ENCODE measurements around the gene TNNT2. TPM values are rescaled to one million over a fixed set of nuclear protein-coding genes. Genes with fewer than 3 reads are reported as not detected.

The TNNT2 gene
- total and polyA plus RNA-seq, 2 donors from 2014 or later, result 2.1 to 117 TPM

GRCh38 chr1:201317551-201317950 lies 59.9 kb downstream of the TNNT2 start:
- Histone ChIP-seq H3K4me3 (ENCODE audit: low read length in 3 of 3) (no peak overlapping the region), H3K27me3 (ENCODE audit: control insufficient read depth, insufficient read depth, low read length) (no peaks in the 10 kb centered on the region), H3K9ac (ENCODE audit: low read length in 3 of 3) (no peak overlapping the region), H3K27ac (ENCODE audit: low read depth in 2 of 2, low read length in 2 of 2) (no peak overlapping the region), H3K4me1 (ENCODE audit: control insufficient read depth in 2 of 3, insufficient read depth in 2 of 3, low read depth in 1 of 3, low read length in 3 of 3) (no peaks in the 10 kb centered on the region), H3K9me3 (ENCODE audit: control insufficient read depth in 2 of 3, insufficient read depth in 1 of 3, low read length in 3 of 3) (no peaks in the 10 kb centered on the region), H3K36me3 (ENCODE audit: control insufficient read depth in 2 of 3, insufficient read depth in 3 of 3, low read length in 3 of 3) (no peaks in the 10 kb centered on the region)
- TF ChIP-seq CTCF (IDR thresholded peaks at IDR 0.05; ENCODE audit: borderline replicate concordance, extremely low read depth, insufficient read depth), result no peak
- no peak for DNase-seq
- no peak for FAIRE-seq
- intact Hi-C loops (cut with DNase I), result no loop called here

- no peak for DNase-seq
- Histone ChIP-seq H3K27ac (ENCODE audit: low read depth in 2 of 2, low read length in 2 of 2) (no peak overlapping the region), H3K9ac (ENCODE audit: low read length in 3 of 3) (no peak overlapping the region), H3K9me3 (ENCODE audit: control insufficient read depth in 2 of 3, insufficient read depth in 1 of 3, low read length in 3 of 3) (no peaks in the 10 kb centered on the region), H3K4me3 (ENCODE audit: low read length in 3 of 3) (no peak overlapping the region), H3K27me3 (ENCODE audit: control insufficient read depth, insufficient read depth, low read length) (no peaks in the 10 kb centered on the region), H3K4me1 (ENCODE audit: control insufficient read depth in 2 of 3, insufficient read depth in 2 of 3, low read depth in 1 of 3, low read length in 3 of 3) (no peaks in the 10 kb centered on the region), H3K36me3 (ENCODE audit: control insufficient read depth in 2 of 3, insufficient read depth in 3 of 3, low read length in 3 of 3) (no peaks in the 10 kb centered on the region)
- no peak for FAIRE-seq
- intact Hi-C loops (cut with DNase I), result no loop called here
- TF ChIP-seq CTCF (IDR thresholded peaks at IDR 0.05; ENCODE audit: borderline replicate concordance, extremely low read depth, insufficient read depth), result no peak
These were observed 60.9 kb downstream of the TNNT2 start for GRCh38 chr1:201316556-201316955.

- no peaks in the 10 kb centered on the region for H3K27me3 ChIP-seq (ENCODE audit: control insufficient read depth, insufficient read depth, low read length)
- intact Hi-C loops (cut with DNase I), result no loop called here
- H3K36me3 ChIP-seq (ENCODE audit: control insufficient read depth in 2 of 3, insufficient read depth in 3 of 3, low read length in 3 of 3), result no peaks in the 10 kb centered on the region
- no peak for FAIRE-seq
- no peak for TF ChIP-seq CTCF (IDR thresholded peaks at IDR 0.05; ENCODE audit: borderline replicate concordance, extremely low read depth, insufficient read depth)
- DNase-seq, result no peak
- no peak overlapping the region for H3K9ac ChIP-seq (ENCODE audit: low read length in 3 of 3)
- H3K27ac ChIP-seq (ENCODE audit: low read depth in 2 of 2, low read length in 2 of 2), result no peak overlapping the region
- H3K9me3 ChIP-seq (ENCODE audit: control insufficient read depth in 2 of 3, insufficient read depth in 1 of 3, low read length in 3 of 3), result no peaks in the 10 kb centered on the region
- H3K4me1 ChIP-seq (ENCODE audit: control insufficient read depth in 2 of 3, insufficient read depth in 2 of 3, low read depth in 1 of 3, low read length in 3 of 3), result no peaks in the 10 kb centered on the region
- no peak overlapping the region for H3K4me3 ChIP-seq (ENCODE audit: low read length in 3 of 3)
These were observed 64.4 kb downstream of the TNNT2 start for GRCh38 chr1:201313086-201313485.

- Histone ChIP-seq H3K36me3 (ENCODE audit: control insufficient read depth in 2 of 3, insufficient read depth in 3 of 3, low read length in 3 of 3) (no peaks in the 10 kb centered on the region), H3K4me3 (ENCODE audit: low read length in 3 of 3) (no peak overlapping the region), H3K27ac (ENCODE audit: low read depth in 2 of 2, low read length in 2 of 2) (no peak overlapping the region), H3K27me3 (ENCODE audit: control insufficient read depth, insufficient read depth, low read length) (no peaks in the 10 kb centered on the region), H3K9ac (ENCODE audit: low read length in 3 of 3) (no peak overlapping the region), H3K9me3 (ENCODE audit: control insufficient read depth in 2 of 3, insufficient read depth in 1 of 3, low read length in 3 of 3) (no peaks in the 10 kb centered on the region), H3K4me1 (ENCODE audit: control insufficient read depth in 2 of 3, insufficient read depth in 2 of 3, low read depth in 1 of 3, low read length in 3 of 3) (no peaks in the 10 kb centered on the region)
- intact Hi-C loops (cut with DNase I), result no loop called here
- FAIRE-seq (no peak), DNase-seq (no peak)
- no peak for TF ChIP-seq CTCF (IDR thresholded peaks at IDR 0.05; ENCODE audit: borderline replicate concordance, extremely low read depth, insufficient read depth)
These were observed 65.2 kb downstream of the TNNT2 start for GRCh38 chr1:201312298-201312697.

Data from kidney (tissue), 14 donors.